Measurements from ENCODE around the gene ARHGAP4. TPM values are rescaled to one million over a fixed set of nuclear protein-coding genes. Genes with fewer than 3 reads are reported as not detected.

Gene ARHGAP4
- total RNA-seq, 1 donor = 3.0 TPM

- TF ChIP-seq, protein P1, sequence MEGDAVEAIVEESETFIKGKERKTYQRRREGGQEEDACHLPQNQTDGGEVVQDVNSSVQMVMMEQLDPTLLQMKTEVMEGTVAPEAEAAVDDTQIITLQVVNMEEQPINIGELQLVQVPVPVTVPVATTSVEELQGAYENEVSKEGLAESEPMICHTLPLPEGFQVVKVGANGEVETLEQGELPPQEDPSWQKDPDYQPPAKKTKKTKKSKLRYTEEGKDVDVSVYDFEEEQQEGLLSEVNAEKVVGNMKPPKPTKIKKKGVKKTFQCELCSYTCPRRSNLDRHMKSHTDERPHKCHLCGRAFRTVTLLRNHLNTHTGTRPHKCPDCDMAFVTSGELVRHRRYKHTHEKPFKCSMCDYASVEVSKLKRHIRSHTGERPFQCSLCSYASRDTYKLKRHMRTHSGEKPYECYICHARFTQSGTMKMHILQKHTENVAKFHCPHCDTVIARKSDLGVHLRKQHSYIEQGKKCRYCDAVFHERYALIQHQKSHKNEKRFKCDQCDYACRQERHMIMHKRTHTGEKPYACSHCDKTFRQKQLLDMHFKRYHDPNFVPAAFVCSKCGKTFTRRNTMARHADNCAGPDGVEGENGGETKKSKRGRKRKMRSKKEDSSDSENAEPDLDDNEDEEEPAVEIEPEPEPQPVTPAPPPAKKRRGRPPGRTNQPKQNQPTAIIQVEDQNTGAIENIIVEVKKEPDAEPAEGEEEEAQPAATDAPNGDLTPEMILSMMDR (IDR thresholded peaks at IDR 0.05; ENCODE audit: insufficient read depth, low read depth, low read length) = no peak
- H3K4me3 ChIP-seq (ENCODE audit: low read depth, low read length) = no peak overlapping the region
- DNase-seq (ENCODE audit: low read depth) = no peak
Observed at GRCh38 chrX:153937056-153937455, 11.0 kb upstream of the ARHGAP4 start.

DNA sequence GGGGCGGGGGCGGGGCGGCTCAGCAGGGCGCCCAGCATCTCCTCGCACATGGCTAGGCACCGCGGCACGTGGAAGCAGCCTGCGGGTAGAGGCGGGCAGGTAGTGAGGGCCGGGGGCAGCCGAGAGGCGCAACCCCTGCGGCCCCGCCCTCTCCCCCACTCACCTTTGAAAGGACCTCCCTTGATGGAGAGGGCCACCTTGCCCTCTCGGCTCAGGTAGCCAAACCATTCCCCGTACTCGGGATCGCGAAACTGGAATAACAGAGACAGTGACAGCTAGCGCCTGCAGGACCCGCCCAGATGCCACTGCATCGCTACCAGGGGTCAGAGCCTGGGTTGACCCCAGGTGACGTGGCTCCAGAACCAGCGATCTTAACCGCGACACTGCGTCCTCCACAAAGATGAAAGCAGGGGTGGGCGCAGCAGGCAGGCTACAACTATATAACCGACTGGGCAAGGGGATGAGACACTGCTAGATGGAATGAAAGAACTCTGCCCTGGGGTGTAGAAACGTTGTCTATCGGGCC is 9.3 kb upstream of the ARHGAP4 start:
- DNase-seq (ENCODE audit: low read depth) = no peak
- H3K4me3 ChIP-seq (ENCODE audit: low read depth, low read length) = peak overlapping the region; percentile 45
- TF ChIP-seq, protein P1 (IDR thresholded peaks at IDR 0.05; ENCODE audit: insufficient read depth, low read depth, low read length) = no peak

DNA sequence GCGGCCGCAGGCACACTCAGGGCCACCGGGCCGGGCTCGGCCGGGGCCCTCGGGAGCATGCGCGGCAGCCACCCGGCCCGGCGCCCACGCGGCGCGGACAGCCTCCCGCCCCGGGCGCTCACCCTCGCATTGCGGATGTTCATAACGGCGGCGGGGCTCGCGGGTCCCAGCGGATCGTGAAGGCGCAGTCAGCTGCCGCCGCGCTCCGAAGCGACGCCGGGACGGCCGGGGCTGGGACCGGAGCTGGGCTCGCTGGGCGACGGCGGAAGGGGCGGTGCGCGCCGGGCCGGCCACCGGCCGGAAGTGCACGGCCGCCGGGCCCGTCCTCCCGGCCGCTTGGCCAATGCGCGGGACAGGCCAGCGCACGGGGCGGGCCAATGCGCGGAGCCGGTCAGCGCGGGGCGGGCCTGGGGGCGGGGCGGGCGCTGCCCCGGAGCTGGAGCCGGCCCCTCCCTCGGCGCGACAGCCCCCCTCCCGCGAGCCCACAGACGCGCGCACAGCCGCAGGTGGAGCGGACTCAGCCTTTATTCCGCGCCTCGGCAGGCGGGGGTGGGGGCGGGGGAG is 8.8 kb upstream of the ARHGAP4 start, which contains the start of gene NAA10:
Gene NAA10, minus strand, starts transcription at position 276 of the 564 bp plus-strand sequence. Its CDS starts 133 bp downstream, at position 143.
- DNase-seq (ENCODE audit: low read depth) = peak; percentile 60
- TF ChIP-seq, protein P1 (IDR thresholded peaks at IDR 0.05; ENCODE audit: insufficient read depth, low read depth, low read length) = no peak
- H3K4me3 ChIP-seq (ENCODE audit: low read depth, low read length) = peak within 1 kb of the TSS; percentile 70

GRCh38 chrX:153934148-153934761 is 8.2 kb upstream of the ARHGAP4 start:
- H3K4me3 ChIP-seq (ENCODE audit: low read depth, low read length) = peak overlapping the region; percentile 70
- no peak for DNase-seq (ENCODE audit: low read depth)
- TF ChIP-seq, protein P1 (IDR thresholded peaks at IDR 0.05; ENCODE audit: insufficient read depth, low read depth, low read length) = no peak

- TF ChIP-seq, protein P1 (IDR thresholded peaks at IDR 0.05; ENCODE audit: insufficient read depth, low read depth, low read length) = no peak
- DNase-seq (ENCODE audit: low read depth) = peak; percentile 20
- peak overlapping the region; percentile 70 for H3K4me3 ChIP-seq (ENCODE audit: low read depth, low read length)
Observed at GRCh38 chrX:153933748-153934147, 7.7 kb upstream of the ARHGAP4 start.

GRCh38 chrX:153932220-153932915 is 6.3 kb upstream of the ARHGAP4 start:
- no peak overlapping the region for H3K4me3 ChIP-seq (ENCODE audit: low read depth, low read length)
- no peak for DNase-seq (ENCODE audit: low read depth)
- TF ChIP-seq, protein P1 (IDR thresholded peaks at IDR 0.05; ENCODE audit: insufficient read depth, low read depth, low read length) = no peak

Measured in fibroblast of villous mesenchyme (primary cell).